ENCODE data around the gene IFITM1. TPM values are rescaled to one million over a fixed set of nuclear protein-coding genes. Genes with fewer than 3 reads are reported as not detected.

The IFITM1 gene
- total RNA-seq, 2 experiments from 2014 or later = 36.4 to 72.4 TPM

GRCh38 chr11:271319-271715 lies 42.5 kb upstream of the IFITM1 start:
- Histone ChIP-seq H2AFZ (ENCODE audit: low read length) (no peak overlapping the region), H3K4me2 (ENCODE audit: low read length) (no peak overlapping the region), H3K4me3 (ENCODE audit: low read depth, low read length, poor library complexity, severe bottlenecking) (no peak overlapping the region), H3K9me3 (ENCODE audit: low read length) (peaks cover 5% of the 10 kb centered on the region; the same call in 1 of the 2 replicates), H3K27ac (ENCODE audit: low read depth, low read length, poor library complexity, severe bottlenecking) (no peak overlapping the region), H3K36me3 (ENCODE audit: insufficient read depth, low read length) (no peaks in the 10 kb centered on the region), H3K4me1 (ENCODE audit: insufficient read depth, low read length, poor library complexity, severe bottlenecking) (peaks cover 35% of the 10 kb centered on the region), H3K79me2 (ENCODE audit: insufficient read depth, low read depth, low read length) (no peaks in the 10 kb centered on the region), H3K9me2 (ENCODE audit: insufficient read depth, low read length) (no peaks in the 10 kb centered on the region), H4K20me1 (ENCODE audit: insufficient read depth, low read length) (no peaks in the 10 kb centered on the region)
- TF ChIP-seq EZH2phosphoT487 (IDR thresholded peaks at IDR 0.05; ENCODE audit: borderline replicate concordance, low read depth, low read length) = no peak
- DNase-seq (ENCODE audit: low spot score) = no peak
- no TSS peak for BruUV-seq (replicated peaks)
- ChIA-PET CTCF (ENCODE audit: unreplicated experiment) (no interaction called here), POLR2A (no interaction called here)
- intact Hi-C loops (cut with micrococcal nuclease; ENCODE audit: unreplicated experiment) = no loop called here

GRCh38 chr11:272195-272930 lies 41.5 kb upstream of the IFITM1 start:
- peaks cover 35% of the 10 kb centered on the region for H3K4me1 ChIP-seq (ENCODE audit: insufficient read depth, low read length, poor library complexity, severe bottlenecking)
- ChIA-PET CTCF (ENCODE audit: unreplicated experiment) (no interaction called here), POLR2A (no interaction called here)
- no peak overlapping the region for H2AFZ ChIP-seq (ENCODE audit: low read length)
- H3K27ac ChIP-seq (ENCODE audit: low read depth, low read length, poor library complexity, severe bottlenecking) = no peak overlapping the region
- no peak overlapping the region for H3K4me3 ChIP-seq (ENCODE audit: low read depth, low read length, poor library complexity, severe bottlenecking)
- no peak for DNase-seq (ENCODE audit: low spot score)
- H3K9me2 ChIP-seq (ENCODE audit: insufficient read depth, low read length) = no peaks in the 10 kb centered on the region
- no peaks in the 10 kb centered on the region for H4K20me1 ChIP-seq (ENCODE audit: insufficient read depth, low read length)
- no peak overlapping the region for H3K4me2 ChIP-seq (ENCODE audit: low read length)
- TF ChIP-seq EZH2phosphoT487 (IDR thresholded peaks at IDR 0.05; ENCODE audit: borderline replicate concordance, low read depth, low read length) (no peak), CTCF (conservative IDR thresholded peaks at IDR 0.05; ENCODE audit: low read length) (no peak)
- no peaks in the 10 kb centered on the region for H3K79me2 ChIP-seq (ENCODE audit: insufficient read depth, low read depth, low read length)
- no peaks in the 10 kb centered on the region for H3K36me3 ChIP-seq (ENCODE audit: insufficient read depth, low read length)
- BruUV-seq (replicated peaks) = no TSS peak
- intact Hi-C loops (cut with micrococcal nuclease; ENCODE audit: unreplicated experiment) = no loop called here
- peaks cover 6% of the 10 kb centered on the region; the same call in 1 of the 2 replicates for H3K9me3 ChIP-seq (ENCODE audit: low read length)

GRCh38 chr11:272931-273198 lies 41.0 kb upstream of the IFITM1 start:
- TF ChIP-seq CTCF (conservative IDR thresholded peaks at IDR 0.05; ENCODE audit: low read length) (no peak), EZH2phosphoT487 (IDR thresholded peaks at IDR 0.05; ENCODE audit: borderline replicate concordance, low read depth, low read length) (no peak)
- POLR2A ChIA-PET = interaction anchor here (0.6 kb wide), 1 partner anchor 66 kb away, joined by 6 read pairs; the partner anchor contains the start of gene BET1L
- CTCF ChIA-PET (ENCODE audit: unreplicated experiment) = no interaction called here
- Histone ChIP-seq H3K9me2 (ENCODE audit: insufficient read depth, low read length) (no peaks in the 10 kb centered on the region), H3K4me1 (ENCODE audit: insufficient read depth, low read length, poor library complexity, severe bottlenecking) (peaks cover 31% of the 10 kb centered on the region), H3K4me2 (ENCODE audit: low read length) (no peak overlapping the region), H3K36me3 (ENCODE audit: insufficient read depth, low read length) (no peaks in the 10 kb centered on the region), H3K9me3 (ENCODE audit: low read length) (peaks cover 6% of the 10 kb centered on the region; the same call in 1 of the 2 replicates), H4K20me1 (ENCODE audit: insufficient read depth, low read length) (no peaks in the 10 kb centered on the region), H3K79me2 (ENCODE audit: insufficient read depth, low read depth, low read length) (no peaks in the 10 kb centered on the region), H2AFZ (ENCODE audit: low read length) (no peak overlapping the region), H3K4me3 (ENCODE audit: low read depth, low read length, poor library complexity, severe bottlenecking) (no peak overlapping the region), H3K27ac (ENCODE audit: low read depth, low read length, poor library complexity, severe bottlenecking) (no peak overlapping the region)
- intact Hi-C loops (cut with micrococcal nuclease; ENCODE audit: unreplicated experiment) = no loop called here
- no peak for DNase-seq (ENCODE audit: low spot score)
- no TSS peak for BruUV-seq (replicated peaks)

Data from OCI-LY7 (cell line).